GM13976 (cell line): ENCODE measurements around the gene OR2V1.

Experiments
- DNase-seq: peaks from one replicate; pipeline ENCODE4 v3.0.0; 2012; ENCODE audit warnings: low spot score
- in situ Hi-C: fragments of 300-500 bp; cut with MboI; formaldehyde crosslinking; loops from one replicate; pipeline ENCODE4 v1.12.0; 2022; ENCODE audit warnings: low sequenced_read_pairs, mixed read lengths, inconsistent platforms; ENCODE audit not compliant: unreplicated experiment
- TF ChIP-seq, protein P1 (sequence below): IDR thresholded peaks from 2 replicates; pipeline ENCODE4 v1.5.1; 2012; ENCODE audit warnings: borderline replicate concordance, mild to moderate bottlenecking; ENCODE audit not compliant: insufficient read depth; ENCODE audit errors: extremely low read depth, missing control alignments, control extremely low read depth

OR2V1 gene

GRCh38 chr5:181145133-181145532 lies 14.2 kb upstream of the OR2V1 start:
- TF ChIP-seq, protein P1, sequence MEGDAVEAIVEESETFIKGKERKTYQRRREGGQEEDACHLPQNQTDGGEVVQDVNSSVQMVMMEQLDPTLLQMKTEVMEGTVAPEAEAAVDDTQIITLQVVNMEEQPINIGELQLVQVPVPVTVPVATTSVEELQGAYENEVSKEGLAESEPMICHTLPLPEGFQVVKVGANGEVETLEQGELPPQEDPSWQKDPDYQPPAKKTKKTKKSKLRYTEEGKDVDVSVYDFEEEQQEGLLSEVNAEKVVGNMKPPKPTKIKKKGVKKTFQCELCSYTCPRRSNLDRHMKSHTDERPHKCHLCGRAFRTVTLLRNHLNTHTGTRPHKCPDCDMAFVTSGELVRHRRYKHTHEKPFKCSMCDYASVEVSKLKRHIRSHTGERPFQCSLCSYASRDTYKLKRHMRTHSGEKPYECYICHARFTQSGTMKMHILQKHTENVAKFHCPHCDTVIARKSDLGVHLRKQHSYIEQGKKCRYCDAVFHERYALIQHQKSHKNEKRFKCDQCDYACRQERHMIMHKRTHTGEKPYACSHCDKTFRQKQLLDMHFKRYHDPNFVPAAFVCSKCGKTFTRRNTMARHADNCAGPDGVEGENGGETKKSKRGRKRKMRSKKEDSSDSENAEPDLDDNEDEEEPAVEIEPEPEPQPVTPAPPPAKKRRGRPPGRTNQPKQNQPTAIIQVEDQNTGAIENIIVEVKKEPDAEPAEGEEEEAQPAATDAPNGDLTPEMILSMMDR = no peak
- no peak for DNase-seq
- in situ Hi-C loops = no loop called here

DNA sequence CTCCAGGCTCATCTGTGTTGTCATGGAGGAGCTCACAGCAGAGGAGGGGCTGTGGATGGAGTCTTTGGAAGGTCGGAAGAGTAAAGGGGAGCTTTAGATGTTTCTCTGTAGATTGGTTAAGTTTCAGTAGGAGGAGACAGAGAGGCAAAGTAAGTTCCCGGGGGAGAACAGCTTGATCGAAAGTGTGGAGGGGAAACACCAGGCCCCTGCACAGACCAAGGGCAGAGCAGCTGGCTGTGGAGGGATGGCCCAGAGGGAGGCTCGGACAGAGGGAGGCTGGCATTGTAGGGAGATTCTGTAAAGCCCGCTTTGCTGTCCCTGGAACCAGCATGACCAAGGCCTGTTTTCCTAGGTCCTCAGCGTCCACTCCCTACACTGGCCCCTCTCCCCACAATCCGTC lies 11.1 kb upstream of the OR2V1 start:
- in situ Hi-C loops = no loop called here
- TF ChIP-seq, protein P1 = no peak
- no peak for DNase-seq

DNA sequence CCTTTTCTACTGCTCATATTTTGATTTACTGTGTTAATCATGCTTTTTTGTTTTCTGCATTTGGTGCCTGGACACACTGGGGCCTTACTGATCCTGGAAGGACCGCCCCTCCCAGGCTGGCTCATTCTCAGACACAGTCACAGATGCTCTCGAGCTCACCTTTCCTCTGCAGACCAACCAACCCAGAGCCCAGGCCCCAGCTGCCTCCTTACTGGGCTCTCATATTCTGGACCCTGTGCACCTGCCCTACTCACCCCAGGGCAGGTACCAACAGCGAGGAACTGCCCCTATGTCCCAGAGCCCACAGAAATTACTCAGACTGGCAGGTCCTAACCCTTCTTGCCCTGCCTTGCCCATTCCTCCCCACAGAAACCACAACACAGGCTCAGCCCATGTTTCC lies 9.8 kb upstream of the OR2V1 start:
- in situ Hi-C loops = no loop called here
- TF ChIP-seq, protein P1 = no peak
- DNase-seq = no peak

GRCh38 chr5:181138258-181138657 lies 7.3 kb upstream of the OR2V1 start:
- TF ChIP-seq, protein P1 = no peak
- in situ Hi-C loops = no loop called here
- DNase-seq = no peak

DNA sequence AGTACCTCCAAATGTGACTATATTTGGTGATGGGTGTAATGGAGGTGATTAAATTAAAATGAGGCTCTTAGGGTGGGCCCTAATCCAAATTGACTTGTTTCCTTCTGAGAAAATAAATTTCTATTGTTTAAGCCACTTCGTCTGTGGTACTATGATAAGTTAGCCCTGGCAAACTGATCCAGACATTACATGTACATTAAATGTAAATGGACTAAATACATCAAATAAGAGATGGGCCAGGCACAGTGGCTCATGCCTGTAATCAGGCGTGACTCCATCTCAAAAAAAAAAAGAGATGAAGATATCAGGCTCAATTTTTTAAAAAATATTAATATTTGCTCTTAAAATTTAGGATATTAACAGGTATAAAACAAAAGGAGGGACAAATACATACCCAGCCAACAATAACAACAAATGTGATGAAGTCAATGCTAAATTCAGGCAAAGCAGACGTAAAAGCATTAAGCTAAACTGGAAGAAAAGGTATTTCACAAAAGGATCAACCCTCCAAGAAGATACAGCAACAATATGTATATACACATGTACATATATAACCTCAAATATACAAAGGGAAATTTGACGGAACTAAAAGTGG lies 5.5 kb upstream of the OR2V1 start:
- TF ChIP-seq, protein P1 = no peak
- in situ Hi-C loops = no loop called here
- no peak for DNase-seq

GRCh38 chr5:181134259-181134658 lies 3.3 kb upstream of the OR2V1 start:
- TF ChIP-seq, protein P1 = no peak
- in situ Hi-C loops = no loop called here

More at GRCh38 chr5:181134259-181134658, 3.3 kb upstream of the OR2V1 start:
- DNase-seq = no peak
